ENCODE data around the gene CLTB.

Gene CLTB

GRCh38 chr5:176381979-176382378 lies 34.4 kb downstream of the CLTB start:
- no peak for DNase-seq (ENCODE audit: low read depth)

GRCh38 chr5:176381423-176381822 lies 34.9 kb downstream of the CLTB start:
- no peak for DNase-seq (ENCODE audit: low read depth)

- DNase-seq (ENCODE audit: low read depth) = no peak
Observed at GRCh38 chr5:176379881-176380280, 36.5 kb downstream of the CLTB start.

GRCh38 chr5:176373100-176373818 lies 43.1 kb downstream of the CLTB start:
- no peak for DNase-seq (ENCODE audit: low read depth)

- DNase-seq (ENCODE audit: low read depth) = no peak
Observed at GRCh38 chr5:176371621-176372539, 44.5 kb downstream of the CLTB start.

- DNase-seq (ENCODE audit: low read depth) = no peak
Observed at GRCh38 chr5:176369934-176370711, 46.2 kb downstream of the CLTB start.

GRCh38 chr5:176368726-176369125 lies 47.6 kb downstream of the CLTB start:
- no peak for DNase-seq (ENCODE audit: low read depth)

GRCh38 chr5:176366232-176366894 lies 50.0 kb downstream of the CLTB start:
- no peak for DNase-seq (ENCODE audit: low read depth)

- DNase-seq (ENCODE audit: low read depth) = no peak
Observed at GRCh38 chr5:176365351-176366231, 50.7 kb downstream of the CLTB start, which contains the start of gene ARL10. TSS of gene ARL10 (plus strand) at chr5:176365487. CDS start at chr5:176365564, 77 bp downstream.

- no peak for DNase-seq (ENCODE audit: low read depth)
Observed at GRCh38 chr5:176364765-176365350, 51.5 kb downstream of the CLTB start.

- DNase-seq (ENCODE audit: low read depth) = no peak
Observed at GRCh38 chr5:176362233-176362490, 54.2 kb downstream of the CLTB start.

GRCh38 chr5:176361437-176362232 lies 54.7 kb downstream of the CLTB start, which contains the start of gene KIAA1191:
TSS of gene KIAA1191 (minus strand) at chr5:176361764. CDS start at chr5:176359508, 2,256 bp downstream.
- peak; percentile 82 for DNase-seq (ENCODE audit: low read depth)

- DNase-seq (ENCODE audit: low read depth) = no peak
Observed at GRCh38 chr5:176360894-176361436, 55.4 kb downstream of the CLTB start.

GRCh38 chr5:176359658-176360057 lies 56.7 kb downstream of the CLTB start:
- no peak for DNase-seq (ENCODE audit: low read depth)

- DNase-seq (ENCODE audit: low read depth) = no peak
Observed at GRCh38 chr5:176356179-176356566, 60.2 kb downstream of the CLTB start.

- DNase-seq (ENCODE audit: low read depth) = no peak
Observed at GRCh38 chr5:176355400-176356178, 60.8 kb downstream of the CLTB start.

GRCh38 chr5:176353533-176353932 lies 62.8 kb downstream of the CLTB start:
- no peak for DNase-seq (ENCODE audit: low read depth)

- DNase-seq (ENCODE audit: low read depth) = no peak
Observed at GRCh38 chr5:176352116-176352878, 64.0 kb downstream of the CLTB start.
